Right lobe of liver (tissue), 4 donors: ENCODE results near the gene PLCB1.

Experiments
- POLR2A ChIP-seq: fragments of 450-650 bp; IDR thresholded peaks from one replicate; pipeline ENCODE4 v1.6.1; 2017; ENCODE audit warnings: antibody characterized with exemption, mild to moderate bottlenecking
- TF ChIP-seq, protein P1 (sequence below), 4 donors: fragments of 200-600 bp in 3 of 4; fragments of 450-650 bp in 1 of 4; IDR thresholded peaks; one replicate each; pipeline versions ENCODE4 v1.5.1 to v1.8.0; 2016 to 2022; ENCODE audit warnings: antibody characterized with exemption in 4 of 4, mild to moderate bottlenecking in 2 of 4
- donor health status: DM: no; HTN: no; CAD: no.
- donor health status: DM: no; HTN: no; CAD: no.
- donor health status: DM: no; HTN: yes; CAD: no.

DNA sequence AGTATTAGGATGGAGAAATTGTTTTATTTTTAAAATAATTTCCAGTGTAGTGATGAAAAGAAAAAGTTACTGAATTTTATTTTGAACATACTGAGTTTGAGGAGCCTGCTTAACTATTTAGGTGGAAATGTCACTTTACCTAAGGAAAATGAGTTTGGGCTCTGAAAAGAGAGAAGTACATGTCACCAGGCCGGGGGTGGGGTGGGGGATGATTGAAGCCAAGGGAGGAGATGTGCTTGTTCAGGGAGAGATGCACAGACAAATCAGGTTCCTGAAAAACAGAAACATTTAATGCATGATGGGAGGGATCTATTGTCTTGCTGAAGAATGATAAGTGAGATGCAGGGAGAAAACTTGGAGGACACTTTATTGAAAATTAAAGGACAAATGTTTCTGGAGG, 71.3 kb downstream of the PLCB1 start:
- TF ChIP-seq, protein P1, sequence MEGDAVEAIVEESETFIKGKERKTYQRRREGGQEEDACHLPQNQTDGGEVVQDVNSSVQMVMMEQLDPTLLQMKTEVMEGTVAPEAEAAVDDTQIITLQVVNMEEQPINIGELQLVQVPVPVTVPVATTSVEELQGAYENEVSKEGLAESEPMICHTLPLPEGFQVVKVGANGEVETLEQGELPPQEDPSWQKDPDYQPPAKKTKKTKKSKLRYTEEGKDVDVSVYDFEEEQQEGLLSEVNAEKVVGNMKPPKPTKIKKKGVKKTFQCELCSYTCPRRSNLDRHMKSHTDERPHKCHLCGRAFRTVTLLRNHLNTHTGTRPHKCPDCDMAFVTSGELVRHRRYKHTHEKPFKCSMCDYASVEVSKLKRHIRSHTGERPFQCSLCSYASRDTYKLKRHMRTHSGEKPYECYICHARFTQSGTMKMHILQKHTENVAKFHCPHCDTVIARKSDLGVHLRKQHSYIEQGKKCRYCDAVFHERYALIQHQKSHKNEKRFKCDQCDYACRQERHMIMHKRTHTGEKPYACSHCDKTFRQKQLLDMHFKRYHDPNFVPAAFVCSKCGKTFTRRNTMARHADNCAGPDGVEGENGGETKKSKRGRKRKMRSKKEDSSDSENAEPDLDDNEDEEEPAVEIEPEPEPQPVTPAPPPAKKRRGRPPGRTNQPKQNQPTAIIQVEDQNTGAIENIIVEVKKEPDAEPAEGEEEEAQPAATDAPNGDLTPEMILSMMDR (IDR thresholded peaks at IDR 0.05): no peak
- TF ChIP-seq POLR2A: no peak
